ENCODE measurements around the gene CHRND.
A peak's percentile ranks its signal among the peaks of the same experiment; 100 is the strongest.
"Not testable (repeated sequence)": the region's sequence is repeated elsewhere in the genome, so short reads cannot be mapped to it uniquely, and the experiment has no call there.

The CHRND gene

DNA sequence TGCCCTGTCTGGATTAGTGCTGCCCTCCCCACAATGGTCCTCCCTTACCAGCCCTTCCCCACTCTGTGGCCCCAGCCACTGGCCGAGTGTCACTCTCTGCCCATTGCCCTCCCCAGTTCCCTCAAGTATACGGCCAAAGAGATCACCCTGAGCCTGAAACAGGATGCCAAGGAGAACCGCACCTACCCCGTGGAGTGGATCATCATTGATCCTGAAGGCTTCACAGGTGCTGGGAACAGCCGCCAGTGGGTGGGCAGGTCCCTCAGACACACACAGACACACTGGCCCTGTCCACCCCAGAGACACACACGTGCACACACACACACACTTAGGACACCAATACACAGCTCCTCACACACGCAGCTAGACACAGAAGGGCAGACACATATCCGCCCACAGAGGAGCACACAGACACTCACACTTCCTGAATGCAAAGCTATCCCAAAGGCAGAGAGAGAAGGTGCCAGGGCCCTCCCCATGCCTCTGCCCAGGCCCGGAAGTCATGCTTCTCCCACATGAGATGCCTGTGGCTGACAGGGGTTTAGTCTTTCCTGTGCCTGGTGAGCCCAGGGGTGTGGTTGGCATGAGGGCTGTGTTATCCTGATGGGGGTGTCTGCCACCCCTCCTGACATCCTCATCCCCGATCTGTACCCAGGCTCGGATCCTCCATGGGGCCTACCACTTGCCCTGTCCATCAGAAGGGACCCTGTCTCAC lies 2.9 kb downstream of the CHRND start:
- DNase-seq = peak; percentile 56 to 66

DNA sequence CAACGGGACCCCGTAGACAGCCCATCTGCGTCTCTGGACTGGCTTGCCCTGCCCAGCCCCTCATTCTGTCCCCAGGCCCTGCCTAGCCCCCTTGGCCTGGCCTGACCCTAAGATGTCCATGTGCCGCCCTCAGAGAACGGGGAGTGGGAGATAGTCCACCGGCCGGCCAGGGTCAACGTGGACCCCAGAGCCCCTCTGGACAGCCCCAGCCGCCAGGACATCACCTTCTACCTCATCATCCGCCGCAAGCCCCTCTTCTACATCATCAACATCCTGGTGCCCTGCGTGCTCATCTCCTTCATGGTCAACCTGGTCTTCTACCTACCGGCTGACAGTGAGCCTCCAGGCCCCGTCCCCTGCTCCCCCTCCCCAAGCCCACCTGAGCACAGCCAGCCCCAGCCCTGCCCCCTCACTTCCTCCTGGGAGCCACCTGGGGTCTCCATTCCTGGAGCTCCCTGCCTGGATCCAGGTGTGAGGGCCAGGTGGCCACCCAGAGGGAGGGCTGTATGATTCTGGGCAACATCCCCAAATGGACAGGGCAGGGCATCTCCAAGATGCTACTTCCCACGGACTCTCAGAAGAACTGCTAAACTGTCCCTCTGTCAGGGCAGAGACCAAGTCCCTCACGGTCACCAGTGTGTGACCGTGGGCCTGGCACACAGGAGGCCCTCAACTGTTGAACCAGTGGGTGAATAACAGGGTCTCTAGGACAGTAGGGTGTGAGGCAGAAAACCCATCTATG lies 4.0 kb downstream of the CHRND start:
- DNase-seq = no peak

DNA sequence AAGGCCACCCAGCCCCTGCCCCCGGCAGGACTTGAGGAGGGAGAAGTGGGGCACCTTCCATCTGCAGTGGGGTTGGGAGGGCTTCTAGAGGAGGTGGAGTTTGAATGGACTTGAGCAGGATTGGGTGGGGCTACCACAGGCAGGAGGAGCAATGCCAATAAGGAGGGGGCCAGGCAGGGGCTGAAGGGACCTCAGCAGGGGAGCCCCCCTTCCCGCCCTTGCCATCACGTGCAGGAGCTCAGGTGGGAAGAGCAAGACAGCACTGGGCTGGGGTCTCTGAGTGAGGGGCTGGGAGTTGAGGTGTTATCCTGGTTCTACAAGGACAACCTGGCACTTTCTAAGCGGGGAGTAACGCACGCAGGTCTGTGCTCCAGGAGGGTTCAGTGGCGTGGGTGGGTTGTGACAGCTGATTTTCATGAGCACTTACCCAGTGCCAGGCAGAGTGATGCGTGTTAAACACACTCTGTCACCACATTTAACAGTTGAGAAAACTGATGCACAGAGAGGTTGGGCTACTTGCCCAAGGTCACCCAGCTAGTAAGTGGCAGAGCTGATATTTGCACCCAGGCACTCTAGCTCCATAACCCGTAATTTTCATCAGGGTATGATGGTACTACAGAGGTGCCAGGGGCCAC lies 4.8 kb downstream of the CHRND start:
- DNase-seq = no peak

DNA sequence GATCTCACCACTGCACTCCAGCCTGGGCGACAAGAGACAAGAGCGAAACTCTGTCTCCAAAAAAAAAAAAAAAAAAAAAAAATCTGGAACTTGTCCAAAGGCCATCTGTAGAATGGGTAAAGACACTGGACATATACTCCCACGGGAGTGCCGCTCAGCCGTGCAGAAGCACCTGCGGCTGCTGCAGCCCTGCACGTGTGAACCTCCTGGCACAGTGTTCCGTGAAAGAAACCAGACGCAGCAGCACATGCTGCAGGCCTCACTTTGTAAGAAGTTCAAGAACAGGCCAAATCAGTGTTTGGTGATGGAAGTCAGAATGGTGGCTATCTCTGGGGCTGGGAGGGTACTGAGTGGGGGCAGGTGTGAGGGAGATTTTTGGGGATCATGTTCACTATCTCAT lies 6.5 kb downstream of the CHRND start:
- DNase-seq = no peak

DNA sequence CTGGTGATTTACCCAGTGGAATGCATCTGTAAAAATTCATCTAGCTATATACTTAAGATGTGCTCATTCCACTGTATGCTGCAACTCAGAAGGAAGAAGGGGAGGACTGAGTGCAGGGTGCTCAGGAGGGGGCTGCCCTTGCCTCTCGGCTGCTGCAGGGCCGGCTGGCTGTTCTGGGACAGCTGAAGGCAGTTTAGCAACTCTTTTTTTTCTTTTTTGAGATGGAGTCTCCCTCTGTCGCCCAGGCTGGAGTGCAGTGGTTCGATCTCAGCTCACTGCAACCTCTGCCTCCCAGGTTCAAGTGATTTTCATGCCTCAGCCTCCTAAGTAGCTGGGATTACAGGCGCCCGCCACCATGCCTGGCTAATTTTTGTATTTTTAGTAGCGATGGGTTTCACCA lies 6.9 kb downstream of the CHRND start:
- DNase-seq = not testable (repeated sequence)

DNA sequence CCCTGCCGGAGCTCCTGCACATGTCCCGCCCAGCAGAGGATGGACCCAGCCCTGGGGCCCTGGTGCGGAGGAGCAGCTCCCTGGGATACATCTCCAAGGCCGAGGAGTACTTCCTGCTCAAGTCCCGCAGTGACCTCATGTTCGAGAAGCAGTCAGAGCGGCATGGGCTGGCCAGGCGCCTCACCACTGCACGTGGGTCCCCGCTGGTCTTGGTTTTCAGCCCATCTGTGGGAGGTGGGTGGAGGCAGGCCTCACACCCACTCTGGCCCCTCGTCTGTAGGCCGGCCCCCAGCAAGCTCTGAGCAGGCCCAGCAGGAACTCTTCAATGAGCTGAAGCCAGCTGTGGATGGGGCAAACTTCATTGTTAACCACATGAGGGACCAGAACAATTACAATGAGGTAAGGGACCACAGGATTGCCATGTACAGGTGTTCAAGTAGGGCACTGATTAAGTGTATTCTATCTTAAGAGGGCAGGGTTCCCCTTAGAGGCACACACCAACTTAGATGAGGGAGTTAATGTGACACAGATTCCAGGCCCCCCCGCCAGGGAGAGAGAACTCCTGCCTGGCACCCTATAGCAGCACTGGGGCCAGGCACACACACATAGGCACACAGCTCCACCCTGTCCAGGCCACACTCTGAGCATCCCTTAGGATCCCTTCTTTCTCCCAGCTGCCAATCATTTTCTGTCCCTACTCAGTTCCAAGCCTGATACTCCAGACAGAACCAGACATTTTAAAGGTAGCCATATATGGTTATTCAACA lies 8.2 kb downstream of the CHRND start:
- DNase-seq = no peak

DNA sequence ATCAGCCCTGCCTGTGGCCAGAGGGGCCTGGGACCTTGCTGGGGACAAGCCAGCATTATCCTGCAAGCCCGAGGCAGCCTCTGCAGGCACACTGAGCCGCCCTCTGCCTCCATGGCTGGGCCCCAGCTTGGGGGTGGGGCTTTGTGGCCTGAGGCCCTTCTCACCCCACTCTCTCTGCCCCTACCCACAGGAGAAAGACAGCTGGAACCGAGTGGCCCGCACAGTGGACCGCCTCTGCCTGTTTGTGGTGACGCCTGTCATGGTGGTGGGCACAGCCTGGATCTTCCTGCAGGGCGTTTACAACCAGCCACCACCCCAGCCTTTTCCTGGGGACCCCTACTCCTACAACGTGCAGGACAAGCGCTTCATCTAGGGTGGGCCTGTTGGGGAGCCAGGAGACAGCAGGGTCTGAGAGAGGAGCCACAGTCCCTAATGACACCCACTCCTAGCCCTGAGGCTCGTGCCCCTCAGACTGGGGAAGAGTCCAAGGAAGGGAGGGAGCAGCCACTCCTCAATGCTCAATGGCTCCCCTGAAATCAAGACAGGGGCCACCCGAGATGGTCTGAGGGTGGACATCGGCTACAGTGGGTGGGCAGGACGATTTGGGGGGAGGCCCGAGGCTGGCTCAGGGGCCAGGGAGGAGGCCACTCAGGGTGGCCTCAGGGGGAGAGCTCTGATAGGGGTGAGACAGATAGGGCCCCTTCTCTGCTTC lies 9.1 kb downstream of the CHRND start:
- no peak for DNase-seq

DNA sequence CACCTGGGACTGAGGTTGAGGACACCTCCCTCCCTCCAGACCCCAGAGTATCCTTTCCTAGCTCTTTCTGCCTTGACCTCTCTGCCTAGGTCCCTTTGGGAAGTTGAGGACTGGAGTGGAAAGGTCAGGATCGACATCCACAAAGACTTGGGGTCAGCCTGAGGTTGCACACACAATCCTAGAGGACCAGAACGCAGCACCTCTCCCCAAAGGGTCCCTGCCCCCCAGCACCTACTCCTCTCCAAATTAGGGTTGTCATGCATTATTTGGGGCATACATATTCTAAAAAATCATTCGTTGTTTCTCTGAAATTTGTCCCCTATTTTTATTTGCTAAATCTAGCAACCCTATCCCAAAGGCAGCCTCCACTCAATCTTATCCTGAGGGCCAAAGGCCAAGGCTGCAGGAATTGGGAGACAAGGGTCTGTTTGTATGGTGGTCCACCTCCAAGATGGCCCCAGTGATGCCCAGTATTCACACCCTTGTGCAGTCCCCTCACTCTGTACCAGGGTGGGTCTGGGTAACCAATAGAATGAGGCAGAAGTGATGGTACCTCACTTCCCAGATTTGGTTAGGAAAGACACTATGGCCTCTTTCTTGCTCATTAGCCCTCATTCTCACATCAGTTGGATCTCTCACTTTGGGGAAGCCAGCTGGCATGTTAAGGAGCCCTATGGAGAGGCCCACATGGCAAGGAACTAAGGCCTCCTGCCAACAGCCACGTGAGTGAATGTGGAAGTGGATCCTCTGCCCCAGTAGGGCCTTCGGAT lies 10.0 kb downstream of the CHRND start:
- no peak for DNase-seq

DNA sequence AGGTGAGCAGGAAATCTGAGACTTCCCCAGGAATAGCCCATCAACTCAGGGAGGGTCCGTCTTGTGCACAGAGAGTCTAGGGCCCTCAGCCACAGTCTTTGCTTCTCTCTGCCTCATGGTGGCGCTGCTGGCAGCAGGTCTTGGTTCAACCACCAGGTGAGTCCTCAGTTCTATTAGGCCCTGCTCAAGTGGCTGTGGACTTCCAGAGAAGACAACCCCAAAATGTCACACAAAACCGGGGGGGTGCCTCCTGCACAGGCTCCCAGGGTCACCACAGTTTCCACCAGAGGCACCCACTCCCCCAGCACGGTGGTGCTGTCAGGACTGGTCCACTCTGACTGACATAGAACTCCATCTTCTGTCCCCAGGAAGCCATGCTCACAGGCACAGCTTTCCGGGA lies 11.1 kb downstream of the CHRND start:
- no peak for DNase-seq

DNA sequence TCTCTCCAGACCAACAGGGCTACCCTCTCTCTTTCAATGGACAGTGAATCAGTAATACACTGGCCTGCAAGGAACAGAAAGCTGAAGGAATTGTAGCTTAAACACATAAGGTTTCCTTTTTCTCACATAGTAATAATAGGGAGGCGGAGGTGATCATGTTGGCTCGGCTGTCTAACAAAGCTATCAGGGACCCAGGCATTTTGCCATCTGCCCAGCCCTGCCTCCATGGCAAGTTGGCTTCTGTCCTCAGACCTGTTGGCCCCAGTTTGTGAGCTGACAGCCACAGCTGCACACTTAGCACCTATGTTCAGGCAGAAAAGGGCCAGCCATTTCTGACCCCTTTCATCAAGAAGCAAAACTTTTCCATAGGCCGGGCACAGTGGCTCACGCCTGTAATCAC lies 11.5 kb downstream of the CHRND start:
- no peak for DNase-seq

DNA sequence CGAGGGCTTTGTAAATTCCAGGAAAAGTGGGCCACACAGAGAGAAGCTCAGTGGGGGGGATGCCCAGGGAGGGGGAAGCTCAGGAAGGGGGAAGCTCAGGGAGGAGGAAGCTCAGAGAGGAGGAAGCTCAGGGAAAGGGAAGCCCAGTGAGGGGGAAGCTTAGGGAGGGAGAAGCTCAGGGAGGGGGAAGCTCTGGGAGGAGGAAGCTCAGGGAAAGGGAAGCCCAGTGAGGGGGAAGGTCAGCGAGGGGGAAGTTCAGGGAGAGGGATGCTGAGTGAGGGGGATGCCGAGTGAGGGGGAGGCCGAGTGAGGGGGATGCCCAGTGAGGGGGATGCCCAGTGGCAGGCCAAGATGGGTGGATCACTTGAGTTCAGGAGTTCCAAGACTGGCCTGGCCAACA lies 12.7 kb downstream of the CHRND start:
- peak; percentile 4 to 7 for DNase-seq

DNA sequence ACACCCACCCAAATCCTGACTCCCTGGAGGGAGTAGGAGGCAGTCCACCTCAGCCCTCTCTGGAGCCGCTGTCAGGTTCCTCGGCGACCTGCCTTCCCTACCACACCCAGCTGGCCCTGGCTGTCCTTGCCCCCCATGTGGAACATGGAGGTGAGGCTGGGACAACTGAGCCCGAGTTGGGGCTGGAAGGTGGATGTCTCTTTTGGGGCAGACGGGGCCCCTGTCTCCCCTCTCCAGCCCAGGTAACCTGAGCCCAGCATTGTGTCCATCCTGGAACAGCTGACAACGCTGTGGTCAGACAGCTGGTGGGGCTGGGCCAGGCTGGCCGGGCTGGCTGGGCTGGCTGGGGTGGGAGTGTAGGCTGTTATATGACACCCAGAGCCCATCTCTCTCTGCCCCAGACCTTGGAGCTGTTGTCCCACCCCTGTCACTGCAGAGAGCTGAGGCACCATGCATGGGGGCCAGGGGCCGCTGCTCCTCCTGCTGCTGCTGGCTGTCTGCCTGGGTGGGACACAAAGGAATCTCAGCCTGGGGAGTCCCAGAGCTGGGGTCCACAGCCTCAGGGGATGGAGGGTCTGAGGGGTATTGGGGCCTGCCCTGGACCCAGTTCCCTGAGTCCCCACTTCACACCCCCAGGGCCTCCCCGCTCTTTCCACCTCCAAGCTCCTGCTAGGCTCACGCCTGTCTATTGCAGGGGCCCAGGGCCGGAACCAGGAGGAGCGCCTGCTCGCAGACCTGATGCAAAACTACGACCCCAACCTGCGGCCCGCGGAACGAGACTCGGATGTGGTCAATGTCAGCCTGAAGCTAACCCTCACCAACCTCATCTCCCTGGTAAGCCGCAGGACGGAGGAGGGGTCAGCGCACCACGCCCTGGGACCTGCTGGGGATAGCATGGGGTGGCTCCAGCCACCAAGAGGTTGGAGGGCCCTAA lies 13.6 kb downstream of the CHRND start, which contains the start of gene CHRNG:
TSS of gene CHRNG (plus strand) at position 395 of the 934 bp plus-strand sequence. CDS start at position 451, 56 bp downstream.
- no peak for DNase-seq

DNA sequence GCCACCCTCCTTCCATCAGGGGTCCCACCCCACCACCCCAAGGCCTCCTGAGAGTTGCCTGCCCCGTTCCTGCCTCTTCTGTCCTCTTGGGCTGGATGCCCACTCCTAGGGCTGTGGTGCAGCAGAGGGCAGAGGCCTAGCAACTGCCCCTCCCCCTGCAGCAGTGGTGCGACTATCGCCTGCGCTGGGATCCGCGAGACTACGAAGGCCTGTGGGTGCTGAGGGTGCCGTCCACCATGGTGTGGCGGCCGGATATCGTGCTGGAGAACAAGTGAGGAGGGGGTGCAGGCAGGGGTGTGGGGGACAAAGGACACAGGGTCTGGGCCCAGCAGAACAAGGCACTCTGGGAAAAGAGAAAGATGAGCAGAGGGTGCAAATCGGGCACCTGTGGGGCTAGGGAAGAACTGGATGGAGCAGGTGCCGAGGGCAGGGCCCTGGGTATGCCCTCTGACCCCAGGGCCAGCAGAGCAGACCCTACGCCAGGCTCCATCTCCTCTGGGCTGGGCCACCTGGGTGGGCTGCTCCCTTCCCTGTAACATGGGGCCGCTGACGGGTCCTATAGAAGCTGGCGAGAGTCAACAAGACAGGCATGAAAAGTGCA lies 14.6 kb downstream of the CHRND start:
- no peak for DNase-seq

DNA sequence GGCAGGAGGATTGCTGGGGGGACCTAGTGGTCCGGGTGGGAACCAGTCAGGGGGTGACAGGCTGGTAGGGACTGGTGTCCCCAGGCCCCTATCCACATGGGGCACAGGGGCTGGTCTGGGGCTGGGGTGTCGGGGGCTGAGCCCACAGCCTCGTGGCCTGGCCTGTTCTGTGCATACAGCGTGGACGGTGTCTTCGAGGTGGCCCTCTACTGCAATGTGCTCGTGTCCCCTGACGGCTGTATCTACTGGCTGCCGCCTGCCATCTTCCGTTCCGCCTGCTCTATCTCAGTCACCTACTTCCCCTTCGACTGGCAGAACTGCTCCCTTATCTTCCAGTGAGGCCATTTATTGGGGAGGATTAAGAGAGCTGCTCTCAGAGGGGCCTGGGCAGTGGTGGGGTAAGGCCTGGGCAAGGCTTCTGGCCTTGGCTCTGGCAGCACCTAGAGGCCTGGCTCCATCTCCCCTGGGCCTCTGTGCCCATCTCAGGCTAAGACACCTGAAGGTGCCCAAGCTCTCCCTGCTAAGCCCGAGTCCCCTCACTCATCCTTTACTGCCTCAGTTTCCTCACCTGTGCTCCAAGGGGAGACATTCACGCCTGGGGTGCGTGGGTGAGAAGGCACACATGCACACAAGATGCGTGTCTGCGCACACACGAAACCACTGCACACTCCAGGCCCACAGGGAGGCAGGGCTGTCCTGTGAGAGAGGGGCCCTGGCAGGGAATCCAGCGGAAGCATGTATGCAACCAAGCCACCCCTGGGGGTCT lies 15.4 kb downstream of the CHRND start:
- no peak for DNase-seq

DNA sequence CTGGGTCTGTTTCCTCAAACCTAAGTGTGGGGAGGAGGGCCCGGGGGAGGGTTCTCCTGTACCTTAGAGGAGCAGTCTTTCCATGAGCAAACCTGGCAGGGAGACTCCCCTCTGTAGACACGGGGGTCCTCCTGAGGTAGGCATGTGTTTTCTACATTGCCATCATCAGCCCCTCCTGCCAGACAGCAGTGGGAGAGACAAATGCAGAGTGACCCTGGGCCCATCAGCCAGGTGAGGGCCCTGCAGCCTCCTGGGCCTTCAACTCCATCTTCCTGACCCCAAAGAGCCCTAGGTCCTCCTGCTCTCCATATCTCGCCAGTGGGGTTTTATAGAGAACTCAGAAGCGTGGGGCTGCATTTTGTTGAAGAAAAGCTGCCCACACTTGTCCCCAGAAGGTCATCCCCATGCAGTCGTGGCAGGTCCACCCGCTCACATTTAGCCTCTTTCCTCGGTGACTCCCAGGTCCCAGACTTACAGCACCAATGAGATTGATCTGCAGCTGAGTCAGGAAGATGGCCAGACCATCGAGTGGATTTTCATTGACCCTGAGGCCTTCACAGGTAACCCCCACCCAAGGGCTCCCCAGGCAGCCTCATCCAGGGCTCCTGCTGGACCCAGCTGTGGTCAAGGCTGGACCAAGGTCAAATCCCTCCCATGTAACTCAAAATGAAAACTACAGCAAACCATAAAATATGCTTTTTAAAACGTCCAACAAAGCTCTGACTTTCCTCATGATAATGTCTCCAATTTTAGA lies 16.2 kb downstream of the CHRND start:
- no peak for DNase-seq

DNA sequence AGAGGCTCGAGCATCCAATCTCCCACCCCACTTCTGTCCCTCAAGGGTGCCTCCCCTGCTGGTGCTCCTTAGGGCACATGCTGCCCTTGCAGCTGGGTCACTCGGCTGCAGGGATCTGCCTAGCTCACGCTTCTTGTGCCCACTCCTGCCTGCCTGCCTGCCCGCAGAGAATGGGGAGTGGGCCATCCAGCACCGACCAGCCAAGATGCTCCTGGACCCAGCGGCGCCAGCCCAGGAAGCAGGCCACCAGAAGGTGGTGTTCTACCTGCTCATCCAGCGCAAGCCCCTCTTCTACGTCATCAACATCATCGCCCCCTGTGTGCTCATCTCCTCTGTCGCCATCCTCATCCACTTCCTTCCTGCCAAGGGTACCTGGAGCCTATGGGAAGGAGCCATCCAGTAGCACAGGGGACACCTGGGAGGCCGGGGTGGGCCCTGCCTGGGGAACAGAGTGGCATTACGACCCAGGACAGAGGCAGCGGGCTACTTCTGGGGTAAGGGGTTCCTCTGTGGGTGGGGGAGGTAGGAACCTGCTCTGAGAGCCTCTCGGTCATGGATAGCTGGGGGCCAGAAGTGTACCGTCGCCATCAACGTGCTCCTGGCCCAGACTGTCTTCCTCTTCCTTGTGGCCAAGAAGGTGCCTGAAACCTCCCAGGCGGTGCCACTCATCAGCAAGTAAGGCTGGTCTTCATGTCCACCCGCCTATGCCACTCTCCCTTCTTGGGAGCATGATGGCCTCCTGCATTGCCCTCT lies 16.9 kb downstream of the CHRND start:
- no peak for DNase-seq

DNA sequence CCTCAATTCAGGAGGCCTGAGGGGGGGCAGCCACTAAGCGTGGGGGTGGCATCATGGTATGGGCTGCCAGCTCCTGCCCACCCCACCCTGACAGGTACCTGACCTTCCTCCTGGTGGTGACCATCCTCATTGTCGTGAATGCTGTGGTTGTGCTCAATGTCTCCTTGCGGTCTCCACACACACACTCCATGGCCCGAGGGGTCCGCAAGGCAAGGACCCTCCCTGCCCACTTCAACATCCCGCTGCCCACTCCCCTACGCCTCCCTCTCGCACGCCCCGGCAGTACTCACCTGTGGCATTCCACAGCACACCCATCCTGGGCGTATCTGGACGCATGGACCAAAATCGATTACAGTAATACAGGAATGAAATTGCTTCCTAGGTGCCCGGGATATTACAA lies 17.5 kb downstream of the CHRND start:
- DNase-seq = no peak
